HFF-Myc (cell line): Measurements from ENCODE around the gene GOLGA8H.
"Not testable (repeated sequence)": the region's sequence is repeated elsewhere in the genome, so short reads cannot be mapped to it uniquely, and the experiment has no call there.

ENCODE experiments used
- DNase-seq: peaks from one replicate; pipeline ENCODE4 v3.0.0-alpha.2; 2011; ENCODE audit warnings: low read depth; ENCODE audit errors: extremely low read depth
- H3K4me3 ChIP-seq: replicated peaks from 2 replicates; pipeline ENCODE4 v1.5.1; 2011; ENCODE audit warnings: low read depth, mild to moderate bottlenecking, control low read depth, low read length
- CTCF ChIP-seq: IDR thresholded peaks from 2 replicates; pipeline ENCODE4 v1.5.1; 2012; ENCODE audit warnings: mild to moderate bottlenecking, low read depth, low read length, control low read depth; ENCODE audit errors: missing control alignments

GOLGA8H gene

DNA sequence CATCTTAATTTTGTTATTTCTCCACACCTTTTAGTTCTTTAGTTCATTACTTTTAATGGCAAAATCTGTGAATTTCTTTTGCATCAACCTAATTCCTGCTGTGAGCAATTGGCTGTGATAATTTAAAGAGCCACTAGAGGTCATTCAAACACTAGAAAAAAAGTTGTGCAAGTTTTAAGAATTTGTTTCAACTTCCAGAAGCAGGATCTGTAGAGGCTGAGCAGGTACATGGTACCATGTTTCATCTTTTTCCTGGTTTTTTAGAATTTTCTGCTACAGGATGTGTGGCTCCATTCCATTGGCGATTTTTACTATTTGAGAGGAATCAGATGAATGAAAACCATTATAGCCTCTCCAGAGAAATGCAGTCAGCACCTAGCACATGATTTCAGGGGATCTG lies 57.3 kb downstream of the GOLGA8H start:
- DNase-seq, H3K4me3 ChIP-seq: not testable (repeated sequence)
- peak; percentile 13 for TF ChIP-seq CTCF
